Activated T-helper 17 cell treated with anti-CD3 and anti-CD28 coated beads, Interleukin-2, amount 50 U/mL, for 72 hours (primary cell): ENCODE measurements around the gene GSE1. TPM values are rescaled to one million over a fixed set of nuclear protein-coding genes. Genes with fewer than 3 reads are reported as not detected.

Experiments
- ATAC-seq: fragments of 150-1000 bp; cut with Tn5 transposase; replicated peaks from 2 replicates; pipeline ENCODE4 v1.10.0; 2021; ENCODE audit warnings: mild to moderate bottlenecking, moderate library complexity
- H3K27ac Mint-ChIP-seq: one replicate; pipeline ENCODE4 v1.8.0; 2022; ENCODE audit warnings: mixed read lengths
- H3K27me3 Mint-ChIP-seq: one replicate; pipeline ENCODE4 v1.8.0; 2022; ENCODE audit warnings: mixed read lengths
- H3K36me3 Mint-ChIP-seq: one replicate; pipeline ENCODE4 v1.8.0; 2022; ENCODE audit warnings: low read depth, mild to moderate bottlenecking, mixed read lengths
- H3K4me1 Mint-ChIP-seq: one replicate; pipeline ENCODE4 v1.8.0; 2022; ENCODE audit warnings: mixed read lengths
- H3K4me3 Mint-ChIP-seq: one replicate; pipeline ENCODE4 v1.8.0; 2022; ENCODE audit warnings: mild to moderate bottlenecking, mixed read lengths
- H3K9me3 Mint-ChIP-seq: one replicate; pipeline ENCODE4 v1.8.0; 2022; ENCODE audit warnings: mixed read lengths
- total RNA-seq, 2 donors: library from RNA; stranded (reverse); gene quantifications; one replicate each; pipeline ENCODE4 v1.2.3, GENCODE V29; 2022

GSE1 gene
- total RNA-seq, 2 donors from 2014 or later = 12.1 to 17.4 TPM

DNA sequence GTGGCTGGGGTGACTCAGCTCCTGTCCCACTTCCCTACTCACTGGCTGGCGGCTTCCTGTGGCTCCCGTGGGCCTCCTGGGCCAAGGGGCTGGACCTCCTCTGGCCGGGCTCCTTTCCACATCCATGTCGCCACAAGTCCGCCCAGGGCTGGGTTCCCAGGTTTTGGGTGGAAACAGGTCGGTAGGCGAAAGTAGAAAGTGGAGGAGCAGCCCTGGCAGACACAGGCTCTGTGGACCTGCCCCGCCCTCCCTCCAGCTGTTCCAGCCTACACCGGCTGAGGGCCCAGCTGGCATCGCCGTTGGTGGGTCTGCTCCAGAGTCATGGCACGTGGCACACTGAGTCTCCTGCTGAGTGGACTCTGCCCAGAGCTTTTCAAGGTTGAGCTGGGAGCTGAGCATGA is 28.7 kb downstream of the GSE1 start:
- Mint-ChIP-seq H3K36me3 (no peaks in the 10 kb centered on the region), H3K4me3 (no peak overlapping the region), H3K27me3 (no peaks in the 10 kb centered on the region), H3K4me1 (no peaks in the 10 kb centered on the region), H3K27ac (no peak overlapping the region), H3K9me3 (no peaks in the 10 kb centered on the region)
- ATAC-seq = no peak

GRCh38 chr16:85642762-85643358 is 29.7 kb downstream of the GSE1 start:
- no peaks in the 10 kb centered on the region for H3K27me3 Mint-ChIP-seq
- H3K27ac Mint-ChIP-seq = no peak overlapping the region
- no peaks in the 10 kb centered on the region for H3K9me3 Mint-ChIP-seq
- ATAC-seq = no peak
- H3K36me3 Mint-ChIP-seq = no peaks in the 10 kb centered on the region
- H3K4me1 Mint-ChIP-seq = no peaks in the 10 kb centered on the region
- H3K4me3 Mint-ChIP-seq = no peak overlapping the region

- Mint-ChIP-seq H3K9me3 (no peaks in the 10 kb centered on the region), H3K27me3 (no peaks in the 10 kb centered on the region), H3K27ac (no peak overlapping the region), H3K4me1 (no peaks in the 10 kb centered on the region), H3K4me3 (no peak overlapping the region), H3K36me3 (no peaks in the 10 kb centered on the region)
- no peak for ATAC-seq
Observed at GRCh38 chr16:85643631-85644030, 30.5 kb downstream of the GSE1 start.

- Mint-ChIP-seq H3K9me3 (no peaks in the 10 kb centered on the region), H3K27ac (no peak overlapping the region), H3K27me3 (no peaks in the 10 kb centered on the region), H3K4me1 (peaks cover 6% of the 10 kb centered on the region), H3K36me3 (no peaks in the 10 kb centered on the region), H3K4me3 (no peak overlapping the region)
- no peak for ATAC-seq
Observed at GRCh38 chr16:85644093-85644712, 31.1 kb downstream of the GSE1 start.

GRCh38 chr16:85645021-85645589 is 32.0 kb downstream of the GSE1 start:
- H3K9me3 Mint-ChIP-seq = no peaks in the 10 kb centered on the region
- H3K4me3 Mint-ChIP-seq = no peak overlapping the region
- H3K36me3 Mint-ChIP-seq = no peaks in the 10 kb centered on the region
- peaks cover 6% of the 10 kb centered on the region for H3K4me1 Mint-ChIP-seq
- no peaks in the 10 kb centered on the region for H3K27me3 Mint-ChIP-seq
- ATAC-seq = no peak
- H3K27ac Mint-ChIP-seq = no peak overlapping the region

GRCh38 chr16:85646358-85646907 is 33.3 kb downstream of the GSE1 start:
- H3K4me1 Mint-ChIP-seq = peaks cover 6% of the 10 kb centered on the region
- ATAC-seq = no peak
- no peak overlapping the region for H3K4me3 Mint-ChIP-seq
- H3K36me3 Mint-ChIP-seq = no peaks in the 10 kb centered on the region
- no peaks in the 10 kb centered on the region for H3K9me3 Mint-ChIP-seq
- no peaks in the 10 kb centered on the region for H3K27me3 Mint-ChIP-seq
- no peak overlapping the region for H3K27ac Mint-ChIP-seq

DNA sequence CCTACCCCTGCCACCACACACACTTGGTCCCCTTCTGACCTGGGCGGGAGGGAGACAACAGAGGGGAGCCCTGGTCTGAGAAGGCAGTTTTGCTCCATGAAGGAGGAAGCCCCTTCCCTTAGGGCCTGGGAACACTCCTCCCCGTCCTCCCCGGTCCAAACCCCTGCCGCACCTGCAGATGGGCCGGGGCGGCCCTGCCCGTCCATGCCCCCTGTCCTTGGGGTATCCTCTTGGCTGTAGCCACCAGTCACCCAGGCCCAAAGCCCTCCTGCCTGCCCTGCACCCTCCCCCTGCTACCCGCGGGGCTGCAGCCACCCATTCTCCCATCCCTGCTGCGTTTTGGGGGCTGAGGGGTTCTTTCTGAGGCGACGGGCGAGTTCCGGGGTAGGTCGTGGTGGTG is 33.9 kb downstream of the GSE1 start:
- Mint-ChIP-seq H3K36me3 (no peaks in the 10 kb centered on the region), H3K4me1 (peaks cover 6% of the 10 kb centered on the region), H3K27me3 (no peaks in the 10 kb centered on the region), H3K9me3 (no peaks in the 10 kb centered on the region), H3K27ac (no peak overlapping the region), H3K4me3 (no peak overlapping the region)
- no peak for ATAC-seq

GRCh38 chr16:85648070-85648714 is 35.1 kb downstream of the GSE1 start:
- H3K36me3 Mint-ChIP-seq = no peaks in the 10 kb centered on the region
- ATAC-seq = no peak
- no peak overlapping the region for H3K27ac Mint-ChIP-seq
- H3K27me3 Mint-ChIP-seq = no peaks in the 10 kb centered on the region
- H3K4me1 Mint-ChIP-seq = peaks cover 6% of the 10 kb centered on the region
- H3K9me3 Mint-ChIP-seq = no peaks in the 10 kb centered on the region
- H3K4me3 Mint-ChIP-seq = no peak overlapping the region

GRCh38 chr16:85648805-85649204 is 35.7 kb downstream of the GSE1 start:
- H3K4me3 Mint-ChIP-seq = peak overlapping the region; percentile 39

GRCh38 chr16:85649411-85650134 is 36.5 kb downstream of the GSE1 start:
- Mint-ChIP-seq H3K9me3 (no peaks in the 10 kb centered on the region), H3K27me3 (no peaks in the 10 kb centered on the region), H3K27ac (no peak overlapping the region), H3K4me3 (no peak overlapping the region), H3K36me3 (no peaks in the 10 kb centered on the region), H3K4me1 (peaks cover 6% of the 10 kb centered on the region)
- ATAC-seq = no peak

More at GRCh38 chr16:85648805-85649204, 35.7 kb downstream of the GSE1 start:
- peak; percentile 73 for ATAC-seq
- H3K27ac Mint-ChIP-seq = peak overlapping the region; percentile 73
- no peaks in the 10 kb centered on the region for H3K9me3 Mint-ChIP-seq
- H3K36me3 Mint-ChIP-seq = no peaks in the 10 kb centered on the region
- H3K27me3 Mint-ChIP-seq = no peaks in the 10 kb centered on the region
- peaks cover 6% of the 10 kb centered on the region for H3K4me1 Mint-ChIP-seq

DNA sequence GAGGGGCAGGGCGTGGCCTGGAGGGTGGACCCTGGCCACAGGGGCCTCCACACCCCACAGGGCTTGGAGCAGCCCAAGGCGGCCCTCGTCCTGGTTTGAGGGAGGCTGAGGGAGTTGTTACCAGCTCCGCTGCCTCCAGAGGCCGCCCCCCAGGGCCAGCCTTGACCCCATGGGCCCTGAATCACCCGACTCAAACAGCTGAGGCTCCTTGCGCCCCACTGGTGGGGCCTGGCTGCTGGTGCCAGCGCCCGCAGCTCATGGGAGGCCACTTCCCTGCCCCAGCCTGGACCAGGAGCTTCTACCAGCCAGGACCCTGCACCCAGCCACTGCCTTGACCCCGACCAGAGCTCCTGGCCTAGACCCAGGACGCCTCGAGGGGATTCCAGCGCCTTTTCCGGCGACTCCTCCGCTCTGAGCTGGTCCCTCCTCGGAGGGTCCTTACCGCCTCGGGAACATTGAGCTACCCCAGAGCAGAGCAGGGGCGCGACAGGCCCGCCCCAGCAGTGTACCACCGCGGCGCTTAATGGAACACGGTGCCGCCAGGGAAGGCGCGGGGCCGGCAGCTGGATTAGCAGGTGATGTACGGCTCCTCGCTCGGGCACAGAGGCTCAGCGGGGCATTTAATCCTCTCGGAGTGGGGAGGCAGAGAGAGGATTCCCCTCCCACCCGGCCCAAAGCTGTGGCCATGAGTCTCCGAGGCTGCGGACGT is 37.2 kb downstream of the GSE1 start:
- H3K36me3 Mint-ChIP-seq = peaks cover under 1% of the 10 kb centered on the region

GRCh38 chr16:85650844-85651628 is 37.9 kb downstream of the GSE1 start:
- Mint-ChIP-seq H3K4me1 (peaks cover 6% of the 10 kb centered on the region), H3K27ac (no peak overlapping the region)
- ATAC-seq = no peak

More for the DNA sequence above, 37.2 kb downstream of the GSE1 start:
- no peak for ATAC-seq
- Mint-ChIP-seq H3K4me1 (peaks cover 6% of the 10 kb centered on the region), H3K27ac (no peak overlapping the region), H3K4me3 (no peak overlapping the region), H3K27me3 (no peaks in the 10 kb centered on the region), H3K9me3 (no peaks in the 10 kb centered on the region)

More at GRCh38 chr16:85650844-85651628, 37.9 kb downstream of the GSE1 start:
- Mint-ChIP-seq H3K36me3 (peaks cover 8% of the 10 kb centered on the region), H3K4me3 (no peak overlapping the region), H3K9me3 (no peaks in the 10 kb centered on the region), H3K27me3 (no peaks in the 10 kb centered on the region)
